K562 (cell line): ENCODE data around the gene BNC2. TPM values are rescaled to one million over a fixed set of nuclear protein-coding genes. Genes with fewer than 3 reads are reported as not detected.

Experiments
- ATAC-seq: fragments of 200-7000 bp; cut with Tn5 transposase; 3 replicates; pipeline ENCODE4 v1.9.1; 2020; ENCODE audit warnings: moderate library complexity
- BruUV-seq: library from RNA; stranded (reverse); fragments of 400-500 nt; replicated peaks from 2 replicates; lab custom pipeline; 2021; lab: Mats Ljungman, UMichigan
- CTCF ChIA-PET: fragments of 300-600 bp; formaldehyde crosslinking; extraction: SDS; loops from one replicate; lab custom pipeline; 2021; ENCODE audit warnings: low intra/inter-chr PET ratio; lab: Yijun Ruan, JAX
- POLR2A ChIA-PET: fragments of 300-600, 350-650 bp; sonication (Branson Sonifier 250); formaldehyde crosslinking; extraction: SDS; loops from one replicate; lab custom pipeline; 2021; ENCODE audit warnings: antibody characterized with exemption, inconsistent platforms; lab: Yijun Ruan, JAX
- DNase-seq, 4 experiments: peaks; one replicate each; pipeline versions ENCODE4 v3.0.0 to v3.0.0-alpha.2; 2011 to 2018; ENCODE audit warnings: low spot score in 3 of 4, mixed read lengths in 3 of 4; ENCODE audit errors: extremely low read depth in 1 of 4
- FAIRE-seq: peaks from 2 replicates; lab custom pipeline; 2011; peaks lifted over from hg19 to GRCh38; lab: Jason Lieb, UNC
- H2AFZ ChIP-seq: 2 replicates; pipeline ENCODE4 v1.6.0; 2011; ENCODE audit warnings: low read depth, low read length, control low read depth, inconsistent platforms
- H3K27ac ChIP-seq: fragments of 200-600 bp; 3 replicates; pipeline ENCODE4 v1.8.0; 2011; ENCODE audit warnings: low read depth, mild to moderate bottlenecking, control low read depth, inconsistent platforms, low read length, moderate library complexity, mixed read lengths; ENCODE audit errors: extremely low read depth
- H3K27me3 ChIP-seq, 2 experiments: fragments of 300-600 bp in 1 of 2; 2 replicates in 1 of 2; 3 replicates in 1 of 2; pipeline versions ENCODE4 v1.6.0 to v1.8.0; 2011; ENCODE audit warnings: inconsistent platforms in 2 of 2, low read length in 2 of 2, mild to moderate bottlenecking in 1 of 2, mixed read lengths in 1 of 2, moderate library complexity in 1 of 2; ENCODE audit not compliant: control insufficient read depth in 2 of 2, insufficient read depth in 2 of 2
- H3K36me3 ChIP-seq: fragments of 300-600 bp; 3 replicates; pipeline ENCODE4 v1.8.0; 2011; ENCODE audit warnings: mild to moderate bottlenecking, low read length, inconsistent platforms; ENCODE audit not compliant: control insufficient read depth, insufficient read depth
- H3K4me1 ChIP-seq, 2 experiments: fragments of 200-600 bp in 1 of 2; replicated peaks in 1 of 2; 2 replicates in 1 of 2; 3 replicates in 1 of 2; pipeline versions ENCODE4 v1.5.1 to v1.8.0; 2011; ENCODE audit warnings: inconsistent platforms in 2 of 2, low read length in 2 of 2, mild to moderate bottlenecking in 1 of 2, mixed read lengths in 1 of 2, moderate library complexity in 1 of 2; ENCODE audit not compliant: control insufficient read depth in 2 of 2, insufficient read depth in 2 of 2
- H3K4me2 ChIP-seq: 2 replicates; pipeline ENCODE4 v1.6.1; 2011; ENCODE audit warnings: low read length, control low read depth, inconsistent platforms, mixed read lengths; ENCODE audit not compliant: insufficient read depth
- H3K4me3 ChIP-seq: fragments of 200-600 bp; sonication (generic), shearing (Covaris generic); 2 replicates; pipeline ENCODE4 v1.5.1; 2016; ENCODE audit warnings: control low read depth, inconsistent platforms
- H3K79me2 ChIP-seq: fragments of 200-600 bp; 3 replicates; pipeline ENCODE4 v1.8.0; 2011; ENCODE audit warnings: low read length, inconsistent platforms; ENCODE audit not compliant: control insufficient read depth, insufficient read depth
- H3K9ac ChIP-seq, 2 experiments: 2 replicates each; pipeline versions ENCODE4 v1.6.0 to v1.6.1; 2011; ENCODE audit warnings: low read depth in 2 of 2, low read length in 2 of 2, control low read depth in 1 of 2, inconsistent platforms in 1 of 2, mild to moderate bottlenecking in 1 of 2, mixed read lengths in 1 of 2; ENCODE audit not compliant: insufficient read depth in 1 of 2
- H3K9me1 ChIP-seq: one replicate; pipeline ENCODE4 v1.6.0; 2011; ENCODE audit warnings: inconsistent platforms, mild to moderate bottlenecking, low read length, moderate library complexity; ENCODE audit not compliant: control insufficient read depth, insufficient read depth
- H3K9me3 ChIP-seq: replicated peaks from 2 replicates; pipeline ENCODE4 v1.5.1; 2011; ENCODE audit warnings: low read depth, low read length, inconsistent platforms; ENCODE audit not compliant: control insufficient read depth, insufficient read depth
- H4K20me1 ChIP-seq: replicated peaks from 2 replicates; pipeline ENCODE4 v1.6.1; 2011; ENCODE audit warnings: low read length, inconsistent platforms, mixed read lengths; ENCODE audit not compliant: control insufficient read depth, insufficient read depth
- CBFA2T2 ChIP-seq: fragments of 450-650 bp; conservative IDR thresholded peaks from 2 replicates; pipeline ENCODE4 v1.6.1; 2017; ENCODE audit warnings: mild to moderate bottlenecking
- CBX3 ChIP-seq, 2 experiments: IDR thresholded peaks; 1 replicate in 1 of 2; 2 replicates in 1 of 2; pipeline ENCODE4 v1.6.1; 2012; ENCODE audit warnings: inconsistent platforms in 2 of 2, low read length in 2 of 2, borderline replicate concordance in 1 of 2, control low read depth in 1 of 2
- FOS ChIP-seq: IDR thresholded peaks from 3 replicates; pipeline ENCODE4 v1.6.1; 2011; ENCODE audit not compliant: insufficient read length; ENCODE audit errors: extremely low read depth
- FOXJ2 ChIP-seq: fragments of 200-800 bp; sonication (Bioruptor generic); IDR thresholded peaks from 2 replicates; pipeline ENCODE4 v1.6.1; 2016; ENCODE audit warnings: missing genetic modification characterization, missing compliant biosample characterization
- NFRKB ChIP-seq: fragments of 450-650 bp; IDR thresholded peaks from 2 replicates; pipeline ENCODE4 v1.6.1; 2016; ENCODE audit warnings: low read depth
- PCBP2 ChIP-seq: fragments of 200-400 bp; formaldehyde crosslinking; IDR thresholded peaks from 2 replicates; pipeline ENCODE4 v1.6.1; 2018; ENCODE audit warnings: low read length, low read depth, mild to moderate bottlenecking, moderate library complexity; ENCODE audit not compliant: poor library complexity, severe bottlenecking
- PHTF2 ChIP-seq: fragments of 250-450 bp; sonication (Bioruptor Pico); IDR thresholded peaks from 2 replicates; pipeline ENCODE4 v1.5.0; 2021; ENCODE audit warnings: mild to moderate bottlenecking
- RAD21 ChIP-seq, 2 experiments: fragments of 250-450 bp in 1 of 2; fragments of 450-650 bp in 1 of 2; sonication (Bioruptor Pico) in 1 of 2; formaldehyde crosslinking in 1 of 2; IDR thresholded peaks in 1 of 2; conservative IDR thresholded peaks in 1 of 2; 2 replicates each; pipeline versions ENCODE4 v1.4.0 to v1.8.0; 2020 to 2022; ENCODE audit warnings: mild to moderate bottlenecking in 2 of 2, moderate library complexity in 1 of 2
- SIN3A ChIP-seq, 2 experiments: fragments of 150-350 bp in 1 of 2; IDR thresholded peaks; 2 replicates each; pipeline ENCODE4 v1.6.1; 2011 to 2016; ENCODE audit warnings: borderline replicate concordance in 2 of 2, low read depth in 2 of 2, low read length in 2 of 2, mild to moderate bottlenecking in 2 of 2, moderate library complexity in 2 of 2; ENCODE audit not compliant: control insufficient read depth in 1 of 2
- ZNF436 ChIP-seq: fragments of 250-450, 450-650 bp; sonication (Bioruptor Pico); formaldehyde crosslinking; IDR thresholded peaks from 2 replicates; pipeline ENCODE4 v1.7.0; 2020; ENCODE audit warnings: mild to moderate bottlenecking
- ZNF655 ChIP-seq: fragments of 250-450 bp; sonication (Bioruptor Pico); IDR thresholded peaks from 2 replicates; pipeline ENCODE4 v1.5.0; 2021
- ZNF79 ChIP-seq: fragments of 250-450 bp; sonication (Bioruptor Pico); IDR thresholded peaks from 2 replicates; pipeline ENCODE4 v1.4.0; 2020; ENCODE audit warnings: low read depth, mild to moderate bottlenecking, moderate library complexity
- WGBS: fragments of 100-300 bp; shearing (Covaris generic); methylation state at CpG from one replicate; pipeline ENCODE4 v1.1.6; 2016; ENCODE audit warnings: low coverage, mixed read lengths; ENCODE audit not compliant: insufficient coverage; ENCODE audit errors: missing lambda C conversion rate; 5-methylcytosine and 5-hydroxymethylcytosine counted together
- in situ Hi-C: fragments of 300-500 bp; cut with MboI; formaldehyde crosslinking; loops from 4 replicates; pipeline ENCODE4 v1.15.0; 2018; ENCODE audit warnings: inconsistent platforms, mixed read lengths
- intact Hi-C: fragments of 100-400 bp; cut with micrococcal nuclease; formaldehyde crosslinking; loops from 2 replicates; pipeline ENCODE4 v1.14.2; 2022
- polyA plus RNA-seq, 8 experiments: library from polyadenylated mRNA; depleted of rRNA in 4 of 8; stranded (reverse) in 5 of 8; unstranded in 3 of 8; fragments of >200 nt; fragmentation: Nextera tagmentation in 2 of 8; fragmentation: Illumina TruSeq in 1 of 8; extraction: Ambion mirVana in 2 of 8; extraction: Trizol in 1 of 8; gene quantifications; 2 replicates each; pipeline versions ENCODE4 v1.2.1 to v1.2.3, GENCODE V29; 2011 to 2014; ENCODE audit warnings: inconsistent platforms in 1 of 8, missing spikeins in 1 of 8
- total RNA-seq, 7 experiments: library from RNA; depleted of rRNA in 6 of 7; stranded (reverse); fragments of >200 nt in 6 of 7; fragmentation: Illumina TruSeq in 2 of 7; extraction: Trizol in 2 of 7; gene quantifications; 2 replicates each; pipeline versions ENCODE4 v1.2.1 to v1.2.3, GENCODE V29; 2011 to 2021; ENCODE audit warnings: low replicate concordance in 1 of 7
- TF ChIP-seq, protein P1 (sequence below), 2 experiments: IDR thresholded peaks in 1 of 2; conservative IDR thresholded peaks in 1 of 2; 2 replicates each; pipeline ENCODE4 v1.6.1; 2016; ENCODE audit warnings: low read depth in 2 of 2, mild to moderate bottlenecking in 1 of 2, missing compliant biosample characterization in 1 of 2, missing genetic modification characterization in 1 of 2, moderate library complexity in 1 of 2

BNC2 gene
- total and polyA plus RNA-seq, 9 of the 15 experiments (the other 6 are each of a cell fraction or from before 2014, with no cell fraction given): not detected

- Histone ChIP-seq H3K27ac (no peak overlapping the region), H3K9me1 (no peaks in the 10 kb centered on the region), H4K20me1 (no peaks in the 10 kb centered on the region), H3K27me3 (no peaks in the 10 kb centered on the region), H3K4me2 (no peak overlapping the region), H3K9me3 (no peaks in the 10 kb centered on the region), H2AFZ (no peak overlapping the region), H3K9ac (no peak overlapping the region), H3K4me1 (no peaks in the 10 kb centered on the region), H3K4me3 (no peak overlapping the region), H3K79me2 (no peaks in the 10 kb centered on the region), H3K36me3 (no peaks in the 10 kb centered on the region)
- no peak for FAIRE-seq
- ATAC-seq: no peak
- no TSS peak for BruUV-seq
- DNase-seq: no peak
- POLR2A ChIA-PET: no interaction called here
- in situ Hi-C loops: no loop called here
- 0% methylated on average over 2 of the region's 2 CpGs for WGBS
- CTCF ChIA-PET: no interaction called here
- TF ChIP-seq NFRKB: no peak
- no peak for TF ChIP-seq CBFA2T2
- TF ChIP-seq FOS: no peak
- no peak for TF ChIP-seq ZNF79
- no peak for TF ChIP-seq ZNF655 (CRISPR knock-in tag)
- no peak for TF ChIP-seq PCBP2
- TF ChIP-seq, protein P1, sequence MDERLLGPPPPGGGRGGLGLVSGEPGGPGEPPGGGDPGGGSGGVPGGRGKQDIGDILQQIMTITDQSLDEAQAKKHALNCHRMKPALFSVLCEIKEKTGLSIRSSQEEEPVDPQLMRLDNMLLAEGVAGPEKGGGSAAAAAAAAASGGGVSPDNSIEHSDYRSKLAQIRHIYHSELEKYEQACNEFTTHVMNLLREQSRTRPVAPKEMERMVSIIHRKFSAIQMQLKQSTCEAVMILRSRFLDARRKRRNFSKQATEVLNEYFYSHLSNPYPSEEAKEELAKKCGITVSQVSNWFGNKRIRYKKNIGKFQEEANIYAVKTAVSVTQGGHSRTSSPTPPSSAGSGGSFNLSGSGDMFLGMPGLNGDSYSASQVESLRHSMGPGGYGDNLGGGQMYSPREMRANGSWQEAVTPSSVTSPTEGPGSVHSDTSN (CRISPR knock-in tag; IDR thresholded peaks at IDR 0.05; ENCODE audit: low read depth): no peak
- TF ChIP-seq, protein P1 (tag; conservative IDR thresholded peaks at IDR 0.05; ENCODE audit: low read depth): no peak
- no peak for TF ChIP-seq SIN3A (IDR thresholded peaks at IDR 0.05; ENCODE audit: borderline replicate concordance in 2 of 2, control insufficient read depth in 1 of 2, low read depth in 2 of 2, low read length in 2 of 2)
- no peak for TF ChIP-seq CBX3 (IDR thresholded peaks at IDR 0.05; ENCODE audit: borderline replicate concordance in 1 of 2, low read length in 2 of 2)
- TF ChIP-seq RAD21 (CRISPR knock-in tag; conservative IDR thresholded peaks at IDR 0.05 in 1 of 2, IDR thresholded peaks at IDR 0.05 in 1 of 2): no peak
- no peak for TF ChIP-seq FOXJ2 (tag)
- no peak for TF ChIP-seq ZNF436 (CRISPR knock-in tag)
- no peak for TF ChIP-seq PHTF2
- intact Hi-C loops: no loop called here
These were observed 126.1 kb downstream of the BNC2 start for GRCh38 chr9:16744394-16744793.
